ENCODE measurements around the gene PIEZO2. TPM values are rescaled to one million over a fixed set of nuclear protein-coding genes. Genes with fewer than 3 reads are reported as not detected.
"Not testable (repeated sequence)": the region's sequence is repeated elsewhere in the genome, so short reads cannot be mapped to it uniquely, and the experiment has no call there.

Gene PIEZO2
- total RNA-seq, 4 donors from 2014 or later = 2.1 to 7.4 (median 2.5) TPM; not detected in 1

DNA sequence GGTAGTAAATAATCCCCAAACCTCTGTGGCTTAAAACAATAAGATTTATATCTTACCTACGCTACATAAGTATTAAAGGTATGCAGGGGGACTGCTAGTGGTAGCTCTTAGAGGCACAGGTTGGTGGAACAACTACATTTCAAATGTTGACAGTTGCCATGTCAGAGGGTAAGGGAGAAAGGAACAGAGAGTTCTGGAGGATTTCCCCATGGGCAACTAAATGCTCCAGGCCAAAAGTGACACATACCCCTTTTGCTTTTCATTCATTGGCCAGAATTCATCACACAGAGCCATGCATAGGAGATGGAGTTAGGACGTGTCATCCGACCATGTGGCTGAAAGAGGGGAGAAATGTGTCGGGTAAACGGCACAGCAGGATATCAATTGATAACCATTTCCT lies 490.4 kb downstream of the PIEZO2 start:
- Histone ChIP-seq H3K36me3 (no peaks in the 10 kb centered on the region), H3K4me1 (peaks cover 4 to 23% (median 12%) of the 10 kb centered on the region in 3 donors), H3K27me3 (no peaks in the 10 kb centered on the region), H3K27ac (no peak overlapping the region), H3K4me3 (no peak overlapping the region), H3K9me3 (no peaks in the 10 kb centered on the region)
- intact Hi-C loops (cut with DNase I) = no loop called here
- WGBS, 2 donors = 75 to 76% methylated on average over 5 of the region's 5 CpGs
- no peak for DNase-seq
- no peak for TF ChIP-seq POLR2A (IDR thresholded peaks at IDR 0.05)
- TF ChIP-seq, protein P1, sequence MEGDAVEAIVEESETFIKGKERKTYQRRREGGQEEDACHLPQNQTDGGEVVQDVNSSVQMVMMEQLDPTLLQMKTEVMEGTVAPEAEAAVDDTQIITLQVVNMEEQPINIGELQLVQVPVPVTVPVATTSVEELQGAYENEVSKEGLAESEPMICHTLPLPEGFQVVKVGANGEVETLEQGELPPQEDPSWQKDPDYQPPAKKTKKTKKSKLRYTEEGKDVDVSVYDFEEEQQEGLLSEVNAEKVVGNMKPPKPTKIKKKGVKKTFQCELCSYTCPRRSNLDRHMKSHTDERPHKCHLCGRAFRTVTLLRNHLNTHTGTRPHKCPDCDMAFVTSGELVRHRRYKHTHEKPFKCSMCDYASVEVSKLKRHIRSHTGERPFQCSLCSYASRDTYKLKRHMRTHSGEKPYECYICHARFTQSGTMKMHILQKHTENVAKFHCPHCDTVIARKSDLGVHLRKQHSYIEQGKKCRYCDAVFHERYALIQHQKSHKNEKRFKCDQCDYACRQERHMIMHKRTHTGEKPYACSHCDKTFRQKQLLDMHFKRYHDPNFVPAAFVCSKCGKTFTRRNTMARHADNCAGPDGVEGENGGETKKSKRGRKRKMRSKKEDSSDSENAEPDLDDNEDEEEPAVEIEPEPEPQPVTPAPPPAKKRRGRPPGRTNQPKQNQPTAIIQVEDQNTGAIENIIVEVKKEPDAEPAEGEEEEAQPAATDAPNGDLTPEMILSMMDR (IDR thresholded peaks at IDR 0.05) = no peak

DNA sequence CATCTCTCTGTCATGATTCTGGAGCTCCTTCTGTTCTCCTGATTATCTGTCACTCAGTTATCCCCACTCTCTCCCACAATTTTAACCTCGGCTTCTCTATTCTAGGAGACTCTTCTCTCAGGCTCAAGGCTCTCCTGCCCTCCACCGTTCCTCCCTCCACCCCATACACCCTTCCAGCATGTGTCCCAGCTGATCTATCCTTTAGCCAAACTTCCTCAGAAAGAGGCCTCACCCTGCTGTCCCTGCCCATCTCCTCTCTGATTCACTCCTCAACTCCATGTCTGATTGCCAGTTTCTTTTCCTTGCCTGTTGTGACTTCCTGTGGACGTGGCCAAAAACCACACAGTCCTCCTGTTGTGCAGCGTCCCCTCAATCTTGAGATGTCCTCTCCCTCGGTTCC lies 505.4 kb downstream of the PIEZO2 start:
- H3K27me3 ChIP-seq; H3K36me3 ChIP-seq; H3K4me3 ChIP-seq; H3K9me3 ChIP-seq; H3K27ac ChIP-seq; H3K4me1 ChIP-seq; intact Hi-C loops (cut with DNase I); DNase-seq: not testable (repeated sequence)
- 53 to 85% methylated on average over 2 to 4 of the region's 5 CpGs for WGBS, 2 donors

DNA sequence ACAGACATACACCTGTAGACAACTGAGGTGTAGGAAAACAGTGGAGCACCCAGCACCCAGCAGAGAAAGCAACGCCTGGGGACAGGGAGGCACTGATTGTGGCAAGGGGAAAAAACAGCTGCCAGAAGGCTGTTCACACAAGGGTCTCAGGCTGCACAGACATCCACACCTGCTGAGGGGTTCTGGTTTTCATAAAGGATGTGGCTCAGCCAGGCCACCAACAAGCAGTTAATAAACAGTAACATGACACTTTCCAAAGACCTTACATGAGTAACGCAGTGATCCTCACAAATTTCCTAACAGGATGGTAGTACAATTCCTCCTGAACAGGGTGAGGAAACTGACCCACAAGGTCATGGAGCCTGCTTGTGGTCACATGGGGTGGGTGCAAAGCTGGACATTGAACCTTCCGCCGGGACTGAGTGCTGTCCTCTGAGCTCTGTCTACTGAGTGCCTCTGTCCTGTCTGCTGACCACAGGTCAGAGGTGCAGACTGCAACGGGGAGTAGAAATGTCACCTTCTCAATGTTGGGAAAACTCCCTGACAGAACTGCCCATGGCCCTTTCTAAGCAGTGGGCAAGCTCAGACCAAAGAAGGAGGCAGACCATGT lies 506.3 kb downstream of the PIEZO2 start:
- H3K4me1 ChIP-seq; H3K9me3 ChIP-seq; DNase-seq; H3K27ac ChIP-seq; H3K4me3 ChIP-seq; H3K36me3 ChIP-seq; H3K27me3 ChIP-seq; intact Hi-C loops (cut with DNase I): not testable (repeated sequence)
- 20% methylated on average over 1 of the region's 5 CpGs; no CpG with 5 or more reads in 1 of the 2 donors for WGBS, 2 donors

DNA sequence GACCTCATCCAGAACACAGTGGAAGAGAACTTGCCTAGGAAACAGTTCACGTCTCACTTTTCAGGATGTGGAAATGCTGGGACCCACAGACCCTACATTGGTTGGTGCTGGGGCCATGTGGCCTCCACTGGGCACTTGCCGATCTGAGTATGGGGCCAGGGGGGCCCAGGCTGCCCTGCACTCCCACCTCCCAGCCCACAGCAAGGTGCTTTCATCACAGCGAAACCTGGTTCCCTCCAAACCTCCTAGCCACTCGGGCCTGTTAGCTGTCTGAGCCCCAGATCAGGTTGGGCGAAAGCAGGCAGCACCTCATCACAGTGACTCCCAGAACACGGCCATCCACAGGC lies 510.9 kb downstream of the PIEZO2 start:
- H3K27me3 ChIP-seq; H3K4me3 ChIP-seq; H3K27ac ChIP-seq; intact Hi-C loops (cut with DNase I); DNase-seq; H3K36me3 ChIP-seq; H3K4me1 ChIP-seq; H3K9me3 ChIP-seq: not testable (repeated sequence)
- 88 to 100% methylated on average over 1 to 4 of the region's 6 CpGs for whole genome bisulfite sequencing, 2 donors

DNA sequence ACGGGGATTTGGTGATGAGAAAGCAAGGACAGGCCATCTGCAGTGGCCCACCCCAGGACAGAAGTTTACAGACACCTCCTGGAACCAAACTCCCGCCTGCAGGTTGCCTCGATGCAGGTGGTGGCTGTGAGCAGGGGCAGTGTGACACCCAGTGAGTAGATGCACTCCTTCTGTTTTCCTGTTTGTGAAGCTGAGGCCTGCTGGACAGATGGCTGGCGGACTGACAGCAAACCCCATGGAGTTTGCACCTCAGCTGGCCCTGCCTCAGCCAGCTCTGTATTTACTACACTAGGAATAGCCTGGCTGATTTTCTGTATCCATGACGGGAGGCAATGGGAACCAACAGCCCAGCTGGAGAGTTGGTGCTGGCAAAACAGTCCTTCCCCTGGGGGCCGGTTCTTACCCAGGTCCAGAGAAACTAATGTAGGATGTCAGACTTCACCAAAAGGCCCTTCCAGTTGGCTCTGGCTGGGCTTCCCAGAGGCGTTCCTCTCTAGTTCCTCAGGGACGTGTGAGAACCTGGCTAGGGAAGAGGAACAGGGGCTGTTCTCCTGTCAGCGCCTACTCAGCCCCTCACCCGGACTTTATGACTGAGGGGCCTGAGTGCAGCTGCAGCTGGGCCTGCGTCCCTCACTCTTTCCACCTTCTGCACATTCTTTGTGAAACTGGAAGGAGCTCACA lies 511.4 kb downstream of the PIEZO2 start:
- H3K4me1 ChIP-seq; DNase-seq; H3K9me3 ChIP-seq; H3K27ac ChIP-seq; H3K4me3 ChIP-seq; intact Hi-C loops (cut with DNase I); H3K36me3 ChIP-seq; H3K27me3 ChIP-seq: not testable (repeated sequence)
- 100% methylated on average over 1 of the region's 11 CpGs; no CpG with 5 or more reads in 1 of the 2 donors for WGBS, 2 donors

DNA sequence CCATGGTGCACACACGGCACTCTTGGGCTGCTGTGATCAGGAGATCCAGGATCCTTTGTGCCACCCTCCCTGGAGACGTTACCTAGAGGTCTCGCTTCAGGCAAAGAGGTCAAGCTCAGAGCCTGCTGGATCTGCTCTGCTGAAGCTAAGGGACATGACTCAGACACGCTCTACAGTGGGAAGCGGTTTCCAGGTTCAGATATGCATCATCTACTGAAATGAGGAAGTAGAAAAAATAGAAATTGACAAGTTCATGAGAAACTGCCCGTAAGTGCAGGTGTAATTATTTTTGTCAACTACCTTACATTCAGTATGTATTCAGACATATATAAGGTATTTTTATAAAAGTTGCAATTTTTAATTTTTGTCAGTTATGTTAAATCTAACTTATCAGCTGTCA lies 520.3 kb downstream of the PIEZO2 start:
- H3K36me3 ChIP-seq; H3K9me3 ChIP-seq; H3K4me3 ChIP-seq; H3K27me3 ChIP-seq; H3K27ac ChIP-seq; DNase-seq; H3K4me1 ChIP-seq; intact Hi-C loops (cut with DNase I): not testable (repeated sequence)
- 21 to 31% methylated on average over 6 of the region's 6 CpGs for WGBS, 2 donors

DNA sequence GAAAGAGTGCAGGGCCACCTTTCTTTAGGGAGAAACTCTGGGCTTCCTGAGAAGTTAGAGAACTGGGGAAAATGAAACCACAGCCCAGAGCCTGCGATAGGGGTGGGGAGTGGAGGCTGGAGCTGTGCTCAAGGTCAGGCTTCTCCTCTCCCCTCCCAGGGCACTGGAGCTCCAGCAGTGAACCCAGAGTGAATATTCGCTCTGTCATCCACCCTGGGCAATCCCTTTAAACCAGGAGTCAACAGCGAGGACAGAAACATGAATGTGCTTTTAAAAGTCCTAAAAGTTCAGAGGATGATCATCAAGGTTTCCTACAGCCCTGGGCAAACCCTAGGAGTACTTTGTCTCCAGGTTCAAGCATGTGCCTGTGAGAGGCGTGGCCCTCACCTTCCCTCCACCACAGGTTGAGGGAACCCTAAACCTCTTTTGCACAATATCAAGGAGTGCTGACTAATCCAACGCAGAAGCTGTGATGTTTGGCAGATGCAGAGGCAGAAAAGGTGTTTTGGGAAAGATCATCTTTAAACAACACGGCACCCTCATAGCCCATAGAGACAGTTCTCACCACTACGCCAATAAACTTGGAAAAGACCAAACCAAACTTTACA lies 522.7 kb downstream of the PIEZO2 start:
- H3K27ac ChIP-seq; H3K4me3 ChIP-seq; H3K9me3 ChIP-seq; DNase-seq; intact Hi-C loops (cut with DNase I); H3K36me3 ChIP-seq; H3K4me1 ChIP-seq; H3K27me3 ChIP-seq: not testable (repeated sequence)
- 68 to 75% methylated on average over 5 to 7 of the region's 7 CpGs for WGBS, 2 donors

DNA sequence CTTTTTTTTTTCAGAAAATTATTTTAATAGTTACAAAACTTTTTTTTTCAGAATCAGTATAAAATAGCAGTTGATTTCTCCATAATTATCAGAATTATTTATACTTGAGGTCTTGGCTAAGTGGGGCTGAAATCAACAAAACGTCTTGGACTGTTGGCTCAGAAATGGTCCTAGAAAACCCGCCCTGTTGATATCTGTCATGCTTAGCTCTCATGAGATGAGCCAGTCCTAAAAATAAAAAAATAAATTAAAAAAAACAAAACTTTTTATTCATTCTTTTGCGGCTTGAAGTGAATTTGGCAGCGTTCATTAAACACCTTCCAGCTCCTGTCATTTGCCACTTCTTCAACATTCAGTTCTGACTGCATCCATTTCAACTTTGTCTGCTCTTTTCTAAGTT lies 525.8 kb downstream of the PIEZO2 start:
- intact Hi-C loops (cut with DNase I); H3K27ac ChIP-seq; H3K27me3 ChIP-seq; H3K9me3 ChIP-seq; H3K4me1 ChIP-seq; H3K4me3 ChIP-seq; DNase-seq; H3K36me3 ChIP-seq: not testable (repeated sequence)
- 67 to 74% methylated on average over 4 of the region's 4 CpGs for WGBS, 2 donors

DNA sequence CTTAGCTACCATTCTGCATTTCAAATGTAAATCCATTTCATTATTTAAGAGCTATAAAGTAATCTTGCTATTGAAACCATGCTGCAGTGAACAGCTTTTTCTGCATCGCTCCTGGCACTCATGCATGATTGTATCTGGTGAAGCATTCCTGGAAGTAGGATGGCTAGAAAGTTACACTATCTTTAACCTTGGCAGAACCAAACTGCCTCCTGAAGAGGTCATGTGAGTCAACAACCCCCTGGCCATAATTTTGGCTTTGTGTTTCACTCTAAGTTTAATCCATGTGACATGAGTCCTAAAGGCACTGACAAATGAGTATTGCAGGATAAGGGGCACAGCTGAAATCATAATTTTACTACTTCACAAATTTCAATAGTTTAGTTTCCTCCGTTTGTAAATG lies 526.4 kb downstream of the PIEZO2 start:
- 68 to 73% methylated on average over 1 of the region's 2 CpGs for WGBS, 2 donors
- H3K27ac ChIP-seq; DNase-seq; H3K36me3 ChIP-seq; H3K9me3 ChIP-seq; H3K4me3 ChIP-seq; H3K4me1 ChIP-seq; intact Hi-C loops (cut with DNase I); H3K27me3 ChIP-seq: not testable (repeated sequence)

DNA sequence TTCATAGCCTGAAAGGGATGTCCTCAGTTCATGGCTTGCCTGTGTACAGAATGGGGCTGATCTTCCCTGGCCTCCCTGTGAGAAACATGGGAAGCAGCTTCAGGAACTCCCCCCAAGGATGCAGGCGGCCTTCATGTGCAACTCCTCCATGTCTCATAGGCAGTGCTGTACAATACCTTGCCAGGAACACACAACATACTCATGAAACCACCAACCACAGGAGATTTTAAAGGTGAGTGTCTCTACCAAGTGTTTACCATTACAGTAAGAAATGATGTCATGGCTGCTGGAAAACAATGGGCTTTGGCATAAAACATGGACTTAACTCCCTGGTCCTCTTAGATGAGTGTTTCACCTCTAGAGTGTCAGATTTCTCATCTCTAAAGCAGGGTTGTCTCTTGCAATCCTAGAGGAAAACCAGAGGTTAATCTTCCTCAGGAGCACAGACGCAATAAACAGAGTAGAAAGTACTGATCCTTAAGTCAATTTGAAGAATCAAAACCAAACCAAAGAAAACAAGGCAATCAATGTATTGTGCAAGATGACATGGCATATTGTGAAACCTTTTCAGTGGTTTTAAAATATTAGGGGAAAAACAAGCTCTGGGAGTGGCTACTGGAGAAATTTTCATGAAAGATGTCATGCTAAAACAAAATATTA lies 528.6 kb downstream of the PIEZO2 start:
- H3K36me3 ChIP-seq; H3K9me3 ChIP-seq; H3K4me1 ChIP-seq; intact Hi-C loops (cut with DNase I); H3K4me3 ChIP-seq; DNase-seq; H3K27me3 ChIP-seq: not testable (repeated sequence)
- H3K27ac ChIP-seq = peak overlapping the region in 1 of 4 donors; percentile 21
- 13 to 61% methylated on average over 1 to 2 of the region's 2 CpGs for WGBS, 2 donors

Measured in esophagus squamous epithelium (tissue), 5 donors.